Gastrocnemius medialis (tissue), 4 donors: ENCODE results near the gene IL17C.

Experiments
- POLR2A ChIP-seq, 2 donors: fragments of 450-650 bp; IDR thresholded peaks; one replicate each; pipeline ENCODE4 v1.6.1; 2017; ENCODE audit warnings: antibody characterized with exemption in 2 of 2, mild to moderate bottlenecking in 2 of 2, moderate library complexity in 2 of 2
- TF ChIP-seq, protein P1 (sequence below), 5 experiments: fragments of 450-650 bp in 3 of 5; fragments of 200-600 bp in 2 of 5; sonication (generic) in 2 of 5; IDR thresholded peaks in 4 of 5; conservative IDR thresholded peaks in 1 of 5; 1 replicate in 4 of 5; 2 replicates in 1 of 5; pipeline ENCODE4 v1.5.1; 2016 to 2019; ENCODE audit warnings: antibody characterized with exemption in 5 of 5, mild to moderate bottlenecking in 3 of 5, moderate library complexity in 3 of 5

- TF ChIP-seq POLR2A (IDR thresholded peaks at IDR 0.05): no peak
- TF ChIP-seq, protein P1, sequence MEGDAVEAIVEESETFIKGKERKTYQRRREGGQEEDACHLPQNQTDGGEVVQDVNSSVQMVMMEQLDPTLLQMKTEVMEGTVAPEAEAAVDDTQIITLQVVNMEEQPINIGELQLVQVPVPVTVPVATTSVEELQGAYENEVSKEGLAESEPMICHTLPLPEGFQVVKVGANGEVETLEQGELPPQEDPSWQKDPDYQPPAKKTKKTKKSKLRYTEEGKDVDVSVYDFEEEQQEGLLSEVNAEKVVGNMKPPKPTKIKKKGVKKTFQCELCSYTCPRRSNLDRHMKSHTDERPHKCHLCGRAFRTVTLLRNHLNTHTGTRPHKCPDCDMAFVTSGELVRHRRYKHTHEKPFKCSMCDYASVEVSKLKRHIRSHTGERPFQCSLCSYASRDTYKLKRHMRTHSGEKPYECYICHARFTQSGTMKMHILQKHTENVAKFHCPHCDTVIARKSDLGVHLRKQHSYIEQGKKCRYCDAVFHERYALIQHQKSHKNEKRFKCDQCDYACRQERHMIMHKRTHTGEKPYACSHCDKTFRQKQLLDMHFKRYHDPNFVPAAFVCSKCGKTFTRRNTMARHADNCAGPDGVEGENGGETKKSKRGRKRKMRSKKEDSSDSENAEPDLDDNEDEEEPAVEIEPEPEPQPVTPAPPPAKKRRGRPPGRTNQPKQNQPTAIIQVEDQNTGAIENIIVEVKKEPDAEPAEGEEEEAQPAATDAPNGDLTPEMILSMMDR (IDR thresholded peaks at IDR 0.05 in 4 of 5, conservative IDR thresholded peaks at IDR 0.05 in 1 of 5): no peak
Observed at GRCh38 chr16:88659160-88659559, 20.8 kb downstream of the IL17C start.
